ENCODE data around the gene UFC1. TPM values are rescaled to one million over a fixed set of nuclear protein-coding genes. Genes with fewer than 3 reads are reported as not detected.
A peak's percentile ranks its signal among the peaks of the same experiment; 100 is the strongest.

Gene UFC1
- total RNA-seq, 1 donor, result 111 TPM

GRCh38 chr1:161162052-161162451 is 8.3 kb downstream of the UFC1 start:
- DNase-seq (ENCODE audit: low read depth), result no peak
- no peak for TF ChIP-seq CTCF (IDR thresholded peaks at IDR 0.05; ENCODE audit: insufficient read depth, low read length)
- H3K4me3 ChIP-seq (ENCODE audit: low read depth, low read length), result no peak overlapping the region

- DNase-seq (ENCODE audit: low read depth), result no peak
- TF ChIP-seq CTCF (IDR thresholded peaks at IDR 0.05; ENCODE audit: insufficient read depth, low read length), result no peak
- no peak overlapping the region for H3K4me3 ChIP-seq (ENCODE audit: low read depth, low read length)
Observed at GRCh38 chr1:161162806-161163205, 9.0 kb downstream of the UFC1 start.

GRCh38 chr1:161163793-161164192 is 10.0 kb downstream of the UFC1 start:
- no peak for DNase-seq (ENCODE audit: low read depth)
- H3K4me3 ChIP-seq (ENCODE audit: low read depth, low read length), result no peak overlapping the region
- TF ChIP-seq CTCF (IDR thresholded peaks at IDR 0.05; ENCODE audit: insufficient read depth, low read length), result no peak

- no peak for DNase-seq (ENCODE audit: low read depth)
- TF ChIP-seq CTCF (IDR thresholded peaks at IDR 0.05; ENCODE audit: insufficient read depth, low read length), result no peak
- peak overlapping the region; percentile 67 for H3K4me3 ChIP-seq (ENCODE audit: low read depth, low read length)
Observed at GRCh38 chr1:161164901-161165610, 11.3 kb downstream of the UFC1 start.

- peak within 1 kb of the TSS; percentile 91 for H3K4me3 ChIP-seq (ENCODE audit: low read depth, low read length)
- peak; percentile 60 for TF ChIP-seq CTCF (IDR thresholded peaks at IDR 0.05; ENCODE audit: insufficient read depth, low read length)
- peak; percentile 97 for DNase-seq (ENCODE audit: low read depth)
Observed at GRCh38 chr1:161165742-161166668, 12.2 kb downstream of the UFC1 start, which contains the start of gene PPOX. TSS of gene PPOX (plus strand) at chr1:161166426. CDS start at chr1:161166848, 422 bp downstream.

GRCh38 chr1:161166669-161167548 is 13.1 kb downstream of the UFC1 start:
- DNase-seq (ENCODE audit: low read depth), result no peak
- peak overlapping the region; percentile 91 for H3K4me3 ChIP-seq (ENCODE audit: low read depth, low read length)
- TF ChIP-seq CTCF (IDR thresholded peaks at IDR 0.05; ENCODE audit: insufficient read depth, low read length), result no peak

Measured in fibroblast of the aortic adventitia (primary cell).